Heart left ventricle (tissue), 16 donors: ENCODE results near the gene ORM1. TPM values are rescaled to one million over a fixed set of nuclear protein-coding genes. Genes with fewer than 3 reads are reported as not detected.
"Not testable (repeated sequence)": the region's sequence is repeated elsewhere in the genome, so short reads cannot be mapped to it uniquely, and the experiment has no call there.

Experiments
- ATAC-seq, 4 donors: fragments of 200-7000 bp; cut with Tn5 transposase; one replicate each; pipeline ENCODE4 v1.9.1; 2020 to 2022; ENCODE audit warnings: moderate library complexity in 4 of 4, mild to moderate bottlenecking in 3 of 4, moderate number of reproducible peaks in 1 of 4
- DNase-seq, 5 donors: peaks; one replicate each; pipeline ENCODE4 v3.0.0-alpha.2; 2020
- H3K27ac ChIP-seq, 12 donors: fragments of 200-600 bp; sonication (generic) in 4 of 12; one replicate each; pipeline versions ENCODE4 v1.5.0 to v1.8.0; 2016 to 2022; ENCODE audit warnings: mild to moderate bottlenecking in 2 of 12
- H3K27me3 ChIP-seq, 9 donors: fragments of 200-600 bp; sonication (generic) in 2 of 9; one replicate each; pipeline versions ENCODE4 v1.5.1 to v1.8.0; 2016 to 2022; ENCODE audit warnings: mild to moderate bottlenecking in 3 of 9
- H3K36me3 ChIP-seq, 9 donors: fragments of 200-600 bp; sonication (generic) in 2 of 9; one replicate each; pipeline versions ENCODE4 v1.5.0 to v1.8.0; 2018 to 2022; ENCODE audit warnings: mild to moderate bottlenecking in 2 of 9
- H3K4me1 ChIP-seq, 12 donors: fragments of 200-600 bp; sonication (generic) in 4 of 12; one replicate each; pipeline versions ENCODE4 v1.5.0 to v1.8.0; 2016 to 2022; ENCODE audit warnings: mild to moderate bottlenecking in 3 of 12
- H3K4me3 ChIP-seq, 12 donors: fragments of 200-600 bp; sonication (generic) in 4 of 12; one replicate each; pipeline versions ENCODE4 v1.5.0 to v1.8.0; 2017 to 2022; ENCODE audit warnings: mild to moderate bottlenecking in 9 of 12, moderate library complexity in 4 of 12
- H3K9me3 ChIP-seq, 12 donors: fragments of 200-600 bp; sonication (generic) in 4 of 12; one replicate each; pipeline versions ENCODE4 v1.5.0 to v1.8.0; 2016 to 2022; ENCODE audit warnings: mild to moderate bottlenecking in 1 of 12
- POLR2A ChIP-seq, 2 donors: fragments of 450-650 bp; IDR thresholded peaks; one replicate each; pipeline ENCODE4 v1.6.1; 2017; ENCODE audit warnings: antibody characterized with exemption in 2 of 2, mild to moderate bottlenecking in 2 of 2, moderate library complexity in 2 of 2
- WGBS, 4 donors: extraction: QIAGEN DNeasy Blood & Tissue Kit in 2 of 4; methylation state at CpG; one replicate each; pipeline versions ENCODE4 v1.1.5 to v1.1.7; 2013 to 2018; 5-methylcytosine and 5-hydroxymethylcytosine counted together
- intact Hi-C, 10 donors: fragments of 100-400 bp; cut with DNase I; formaldehyde crosslinking; loops; one replicate each; pipeline versions ENCODE4 v1.11.1 to v1.14.2; 2022
- polyA plus RNA-seq, 2 donors: library from polyadenylated mRNA; stranded (reverse); fragments of 200-250 nt; gene quantifications; one replicate each; pipeline ENCODE4 v1.2.3, GENCODE V29; 2013
- total RNA-seq, 9 donors: library from RNA; depleted of rRNA in 2 of 9; stranded (reverse); fragments of >200 nt in 2 of 9; fragmentation: NEBNext Ultra II Directional in 3 of 9; extraction: Animal tissue kit (Norgen Biotek cat#: 25700) in 3 of 9; gene quantifications; one replicate each; pipeline versions ENCODE4 v1.1.0 to v1.2.4, GENCODE V29; 2016 to 2023
- TF ChIP-seq, protein P1 (sequence below), 12 donors: fragments of 200-600 bp; sonication (generic) in 4 of 12; IDR thresholded peaks; one replicate each; pipeline versions ENCODE4 v1.5.0 to v1.8.0; 2018 to 2022; ENCODE audit warnings: antibody characterized with exemption in 12 of 12, mild to moderate bottlenecking in 5 of 12
- donor health status: ischemic (EF 13 %, LVEDD 7.1; RV severe dilation, severe dysfunction).
- donor health status: healthy with polysubstance abuse.
- donor health status: DM: no; HTN: yes; CAD: no.
- donor health status: DM: no; HTN: no; CAD: no.
- donor health status: ischemic (EF 25% LVEDD 6.9; RV normal size, moderate dysfunction).
- donor health status: ischemic (EF 25% LVEDD 5.7; RV mildly dilated, moderate dysfunction).
- donor health status: healthy.
- donor health status: DM: yes; HTN: yes; CAD: no.
- donor health status: ischemic (EF 35%, LVEDD 5.7; RV mildly dilated, moderate dysfunction).
- donor health status: nonischemic (EF 11% LVEDD 7.7; RV severe dilation, severe dysfunction).
- donor health status: DM: yes; HTN: yes; CAD: no.
- donor health status: PGD.
- donor health status: ischemic (EF 29% LVEDD 5.4; RV normal size, mild dysfunction).
- donor health status: nonischemic (EF 23%, LVEDD 6.1; RV moderate dilation, normal function).

Gene ORM1
- total and polyA plus RNA-seq, 11 donors = 0.51 to 1.00 (median 0.80) TPM; not detected in 8

DNA sequence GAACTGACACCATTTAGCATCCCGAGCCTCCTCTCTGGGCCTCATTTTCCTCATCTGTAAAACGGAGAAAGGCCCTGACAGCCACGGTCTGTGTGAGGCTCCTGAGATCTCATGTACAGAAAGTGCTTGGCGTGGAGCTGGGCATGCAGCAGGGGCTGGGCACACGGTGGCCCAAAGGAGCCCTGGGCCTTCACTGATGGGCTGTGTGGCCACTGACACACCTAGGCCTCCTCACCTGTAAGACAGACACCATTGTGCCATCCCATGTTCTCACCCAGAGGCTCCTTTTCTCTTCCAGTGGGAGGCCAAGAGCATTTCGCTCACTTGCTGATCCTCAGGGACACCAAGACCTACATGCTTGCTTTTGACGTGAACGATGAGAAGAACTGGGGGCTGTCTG lies 1.6 kb downstream of the ORM1 start:
- TF ChIP-seq, protein P1, sequence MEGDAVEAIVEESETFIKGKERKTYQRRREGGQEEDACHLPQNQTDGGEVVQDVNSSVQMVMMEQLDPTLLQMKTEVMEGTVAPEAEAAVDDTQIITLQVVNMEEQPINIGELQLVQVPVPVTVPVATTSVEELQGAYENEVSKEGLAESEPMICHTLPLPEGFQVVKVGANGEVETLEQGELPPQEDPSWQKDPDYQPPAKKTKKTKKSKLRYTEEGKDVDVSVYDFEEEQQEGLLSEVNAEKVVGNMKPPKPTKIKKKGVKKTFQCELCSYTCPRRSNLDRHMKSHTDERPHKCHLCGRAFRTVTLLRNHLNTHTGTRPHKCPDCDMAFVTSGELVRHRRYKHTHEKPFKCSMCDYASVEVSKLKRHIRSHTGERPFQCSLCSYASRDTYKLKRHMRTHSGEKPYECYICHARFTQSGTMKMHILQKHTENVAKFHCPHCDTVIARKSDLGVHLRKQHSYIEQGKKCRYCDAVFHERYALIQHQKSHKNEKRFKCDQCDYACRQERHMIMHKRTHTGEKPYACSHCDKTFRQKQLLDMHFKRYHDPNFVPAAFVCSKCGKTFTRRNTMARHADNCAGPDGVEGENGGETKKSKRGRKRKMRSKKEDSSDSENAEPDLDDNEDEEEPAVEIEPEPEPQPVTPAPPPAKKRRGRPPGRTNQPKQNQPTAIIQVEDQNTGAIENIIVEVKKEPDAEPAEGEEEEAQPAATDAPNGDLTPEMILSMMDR (IDR thresholded peaks at IDR 0.05) = no peak
- TF ChIP-seq POLR2A (IDR thresholded peaks at IDR 0.05) = no peak
- intact Hi-C loops = no loop called here
- Histone ChIP-seq H3K36me3 (no peaks in the 10 kb centered on the region), H3K9me3 (no peaks in the 10 kb centered on the region), H3K4me1 (no peaks in the 10 kb centered on the region), H3K27ac (no peak overlapping the region), H3K27me3 (peaks cover 0 to 10% (median 3%) of the 10 kb centered on the region in 9 donors), H3K4me3 (no peak overlapping the region)
- 88 to 92% (median 90%) methylated on average over 8 of the region's 8 CpGs for WGBS, 4 donors
- ATAC-seq = no peak
- no peak for DNase-seq

DNA sequence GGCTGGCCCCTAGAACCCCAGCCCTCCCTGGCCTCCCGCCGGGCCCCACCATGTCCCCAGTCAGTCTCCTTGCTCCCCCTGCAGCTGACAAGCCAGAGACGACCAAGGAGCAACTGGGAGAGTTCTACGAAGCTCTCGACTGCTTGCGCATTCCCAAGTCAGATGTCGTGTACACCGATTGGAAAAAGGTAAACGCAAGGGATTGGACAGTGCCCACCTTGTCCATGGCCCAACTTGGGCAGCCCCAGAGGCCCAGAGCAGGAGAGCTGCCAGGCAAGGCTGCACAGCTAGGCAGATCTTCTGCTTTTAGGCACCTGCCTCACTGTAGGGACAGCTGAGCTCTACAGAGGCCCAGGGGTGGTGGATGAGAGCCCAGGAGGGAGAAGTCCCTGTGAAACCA lies 2.1 kb downstream of the ORM1 start:
- DNase-seq, H3K4me3 ChIP-seq, H3K4me1 ChIP-seq, H3K27ac ChIP-seq, H3K9me3 ChIP-seq, intact Hi-C loops, H3K27me3 ChIP-seq, H3K36me3 ChIP-seq: not testable (repeated sequence)
- ATAC-seq = peak in 1 of 4 donors; percentile 17
- WGBS, 4 donors = 80 to 87% (median 84%) methylated on average over 3 to 9 of the region's 9 CpGs

DNA sequence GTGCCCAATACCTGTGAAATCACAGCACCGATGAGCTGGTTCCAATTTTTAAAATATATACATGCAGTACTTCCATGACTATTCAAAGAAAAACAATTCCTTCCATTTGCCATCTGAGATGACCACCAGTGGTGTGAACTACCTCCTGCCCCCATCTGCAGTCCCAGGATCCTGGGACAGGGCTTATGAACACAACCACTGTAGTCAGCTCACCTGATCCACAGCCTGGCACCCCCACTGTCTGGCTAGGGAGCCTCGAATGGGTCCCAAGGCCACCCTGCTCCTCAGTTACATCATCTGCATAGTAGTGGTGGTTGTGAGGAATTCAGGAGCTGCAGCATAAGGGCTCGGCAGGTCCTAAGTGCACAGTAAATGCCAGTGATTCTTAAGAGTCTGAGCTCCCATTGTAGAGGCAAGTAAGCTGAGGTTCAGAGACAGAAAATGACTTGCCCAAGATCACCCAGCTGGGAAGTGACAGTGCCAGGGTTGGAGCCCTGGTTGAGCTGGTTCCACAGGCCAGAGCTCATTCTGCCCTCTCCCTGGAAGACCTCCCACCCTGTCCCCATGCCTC lies 2.9 kb downstream of the ORM1 start:
- WGBS, 4 donors = 80 to 86% (median 84%) methylated on average over 3 of the region's 3 CpGs
- ATAC-seq, H3K27ac ChIP-seq, H3K36me3 ChIP-seq, H3K9me3 ChIP-seq, H3K4me3 ChIP-seq, H3K4me1 ChIP-seq, DNase-seq, intact Hi-C loops, H3K27me3 ChIP-seq: not testable (repeated sequence)

DNA sequence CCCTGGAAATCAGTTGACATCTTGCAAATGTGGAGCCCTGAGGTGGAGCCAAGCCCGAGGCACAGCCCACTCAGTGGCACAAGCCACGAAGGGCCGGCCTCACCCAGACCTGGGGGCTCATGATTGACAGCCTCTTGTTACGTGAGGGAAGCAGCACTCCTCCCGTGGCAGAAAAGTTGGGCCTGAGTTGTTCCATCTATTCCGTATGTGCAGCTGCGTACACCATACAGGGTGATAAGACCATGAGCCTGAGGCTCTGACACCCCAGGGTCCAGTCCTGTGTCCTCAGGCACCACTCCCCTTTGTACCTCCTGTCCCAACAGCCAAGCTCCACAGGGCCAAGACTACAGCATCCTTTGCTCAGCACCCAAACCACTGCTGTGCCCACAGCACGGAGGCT lies 4.9 kb downstream of the ORM1 start:
- no peaks in the 10 kb centered on the region for H3K4me1 ChIP-seq
- peaks cover 0 to 6% (median 0%) of the 10 kb centered on the region in 9 donors for H3K27me3 ChIP-seq
- intact Hi-C loops = no loop called here
- TF ChIP-seq, protein P1 (IDR thresholded peaks at IDR 0.05) = no peak
- no peak for TF ChIP-seq POLR2A (IDR thresholded peaks at IDR 0.05)
- 88 to 94% (median 91%) methylated on average over 4 to 8 of the region's 8 CpGs for WGBS, 4 donors
- ATAC-seq = no peak
- H3K27ac ChIP-seq = no peak overlapping the region
- H3K4me3 ChIP-seq = no peak overlapping the region
- H3K9me3 ChIP-seq = no peaks in the 10 kb centered on the region
- DNase-seq = no peak
- no peaks in the 10 kb centered on the region for H3K36me3 ChIP-seq

DNA sequence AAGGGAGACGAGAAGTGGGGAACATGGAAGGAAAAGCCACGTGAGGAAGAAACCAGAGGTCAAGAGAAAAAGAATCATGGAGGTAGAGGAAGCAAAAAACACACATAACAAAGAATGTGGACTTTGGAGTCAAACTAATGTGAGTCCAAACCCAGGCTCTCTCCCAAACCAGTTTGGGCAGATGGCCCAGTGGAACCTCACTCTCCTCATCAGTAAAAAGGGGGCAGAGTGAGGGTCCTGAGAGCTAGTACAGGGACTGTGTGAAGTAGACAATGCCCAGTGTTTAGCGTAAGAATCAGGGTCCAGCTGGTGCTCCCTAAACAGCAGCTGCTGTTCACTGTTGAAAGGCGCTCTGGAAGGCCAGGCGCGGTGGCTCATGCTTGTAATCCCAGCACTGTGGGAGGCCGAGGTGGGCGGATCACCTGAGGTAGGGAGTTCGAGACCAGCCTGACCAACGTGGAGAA lies 5.5 kb downstream of the ORM1 start:
- H3K9me3 ChIP-seq, H3K27ac ChIP-seq, intact Hi-C loops, H3K4me1 ChIP-seq, H3K36me3 ChIP-seq, H3K27me3 ChIP-seq, DNase-seq, H3K4me3 ChIP-seq, ATAC-seq: not testable (repeated sequence)
- 84 to 90% (median 87%) methylated on average over 10 of the region's 10 CpGs for WGBS, 4 donors

DNA sequence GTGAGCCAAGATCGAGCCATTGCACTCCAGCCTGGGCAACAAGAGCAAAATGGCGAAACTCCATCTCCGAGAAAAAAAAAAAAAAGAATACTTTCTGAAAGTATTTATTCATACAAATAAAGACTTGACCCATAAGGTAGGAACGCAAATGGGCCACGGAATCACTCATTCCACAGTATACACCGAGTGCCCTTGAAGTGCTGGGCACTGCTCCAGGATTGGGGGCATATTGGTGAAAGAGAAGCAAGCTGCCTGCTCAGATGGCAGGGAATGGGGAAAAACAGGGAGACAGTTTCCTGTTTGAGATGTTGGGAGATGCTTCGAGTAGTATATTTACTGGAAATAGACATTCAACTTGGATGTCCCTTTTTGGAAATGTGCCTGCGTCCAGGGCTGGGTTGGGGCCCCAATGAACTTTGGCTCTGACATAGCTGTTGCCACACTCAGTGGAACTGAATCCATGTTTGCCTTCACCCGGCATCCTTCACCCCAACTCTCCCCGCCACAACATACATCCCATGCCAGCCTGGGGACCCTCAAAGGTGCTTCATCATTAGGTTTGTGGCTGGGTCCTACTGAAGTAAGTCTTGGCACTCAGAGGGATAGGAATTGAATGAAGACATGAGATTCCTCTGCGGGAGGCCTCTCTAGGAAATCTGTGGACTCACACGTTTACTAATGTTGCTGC lies 6.2 kb downstream of the ORM1 start:
- ATAC-seq, H3K9me3 ChIP-seq, intact Hi-C loops, DNase-seq, H3K4me1 ChIP-seq, H3K27ac ChIP-seq, H3K27me3 ChIP-seq, H3K36me3 ChIP-seq, H3K4me3 ChIP-seq: not testable (repeated sequence)
- WGBS, 4 donors = 83 to 91% (median 85%) methylated on average over 10 to 11 of the region's 12 CpGs

DNA sequence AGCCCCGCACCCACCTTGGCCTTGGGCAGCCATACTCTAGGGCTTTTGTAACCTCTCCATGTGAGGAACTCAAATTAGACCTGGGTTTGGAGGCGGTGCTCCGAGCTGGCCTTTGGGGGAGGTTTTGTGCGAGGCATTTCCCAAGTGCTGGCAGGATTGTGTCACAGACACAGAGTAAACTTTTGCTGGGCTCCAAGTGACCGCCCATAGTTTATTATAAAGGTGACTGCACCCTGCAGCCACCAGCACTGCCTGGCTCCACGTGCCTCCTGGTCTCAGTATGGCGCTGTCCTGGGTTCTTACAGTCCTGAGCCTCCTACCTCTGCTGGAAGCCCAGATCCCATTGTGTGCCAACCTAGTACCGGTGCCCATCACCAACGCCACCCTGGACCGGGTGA lies 6.7 kb downstream of the ORM1 start, which contains the start of gene ORM2:
TSS of gene ORM2 (plus strand) at position 245 of the 398 bp plus-strand sequence. CDS start at position 281, 36 bp downstream.
- WGBS, 4 donors = 88 to 100% (median 100%) methylated on average over 1 to 2 of the region's 10 CpGs; no CpG with 5 or more reads in 1 of the 4 donors
- ATAC-seq = peak in 2 of 4 donors; percentile 11 to 19
- intact Hi-C loops = not testable (repeated sequence)

More for the DNA sequence above, 6.7 kb downstream of the ORM1 start, which contains the start of gene ORM2:
- not testable (repeated sequence) for H3K27ac ChIP-seq, DNase-seq, H3K9me3 ChIP-seq, H3K36me3 ChIP-seq, H3K4me3 ChIP-seq, H3K4me1 ChIP-seq, H3K27me3 ChIP-seq
